ENCODE measurements around the gene ANKRD44.

GRCh38 chr2:197075281-197075680 lies 235.3 kb downstream of the ANKRD44 start:
- TF ChIP-seq POLR2A (IDR thresholded peaks at IDR 0.05; ENCODE audit: low read length) (no peak), MYC (IDR thresholded peaks at IDR 0.05; ENCODE audit: borderline replicate concordance, low read length) (no peak), CTCF (IDR thresholded peaks at IDR 0.05) (no peak), SMC3 (IDR thresholded peaks at IDR 0.05) (no peak), HEYL (CRISPR knock-in tag; IDR thresholded peaks at IDR 0.05) (no peak), HES2 (IDR thresholded peaks at IDR 0.05) (no peak), RAD21 (conservative IDR thresholded peaks at IDR 0.05 in 1 of 2, IDR thresholded peaks at IDR 0.05 in 1 of 2) (no peak), KDM5A (IDR thresholded peaks at IDR 0.05) (no peak), EP300 (IDR thresholded peaks at IDR 0.05) (no peak), FOXS1 (CRISPR knock-in tag; IDR thresholded peaks at IDR 0.05) (no peak), ZFP36 (IDR thresholded peaks at IDR 0.05; ENCODE audit: borderline replicate concordance, partially characterized antibody) (no peak)

Measured in A549 (cell line).